Nephron (organoid): ENCODE data around the gene CHCHD1.

Source experiments
- H3K27ac Mint-ChIP-seq, 3 experiments: 2 replicates each; pipeline ENCODE4 v1.8.0; 2020; ENCODE audit warnings: mixed read lengths in 3 of 3, mild to moderate bottlenecking in 2 of 3, moderate library complexity in 1 of 3
- H3K27me3 Mint-ChIP-seq: 2 replicates; pipeline ENCODE4 v1.8.0; 2021; ENCODE audit warnings: low read depth, mild to moderate bottlenecking, moderate library complexity, mixed read lengths
- H3K36me3 Mint-ChIP-seq: 2 replicates; pipeline ENCODE4 v1.8.0; 2020; ENCODE audit warnings: low read depth, mixed read lengths
- H3K4me1 Mint-ChIP-seq: 2 replicates; pipeline ENCODE4 v1.8.0; 2020; ENCODE audit warnings: mixed read lengths
- H3K4me3 Mint-ChIP-seq, 3 experiments: 2 replicates each; pipeline ENCODE4 v1.8.0; 2020; ENCODE audit warnings: mild to moderate bottlenecking in 3 of 3, mixed read lengths in 3 of 3, moderate library complexity in 2 of 3
- H3K9me3 Mint-ChIP-seq: 2 replicates; pipeline ENCODE4 v1.8.0; 2020; ENCODE audit warnings: mixed read lengths
- TF ChIP-seq, protein P1 (sequence below), 3 experiments: fragments of 200-600 bp; sonication (generic); IDR thresholded peaks; one replicate each; pipeline ENCODE4 v1.5.0; 2021; ENCODE audit warnings: antibody characterized with exemption in 3 of 3; ENCODE audit not compliant: unreplicated experiment in 3 of 3

The CHCHD1 gene

DNA sequence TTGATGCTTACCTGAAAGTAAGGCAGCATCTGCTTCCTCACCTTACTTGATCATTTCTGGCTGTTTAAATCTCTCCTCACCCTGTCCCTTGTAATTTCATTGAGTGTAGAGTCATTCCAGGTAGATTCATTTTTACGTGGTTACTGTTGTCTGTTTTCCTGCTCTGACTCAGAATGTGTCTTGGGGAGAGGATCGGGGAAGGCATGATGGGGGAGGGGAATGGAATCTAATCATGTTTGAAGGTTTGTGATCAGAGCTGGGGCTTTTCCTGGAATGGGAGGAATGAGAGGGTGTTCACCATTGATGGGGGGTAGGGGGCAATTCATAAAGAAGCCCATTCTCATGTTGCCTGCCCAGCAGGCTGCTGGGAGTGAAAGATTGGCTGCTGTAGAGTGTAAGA is 18.9 kb upstream of the CHCHD1 start:
- H3K4me1 Mint-ChIP-seq: peaks cover 30% of the 10 kb centered on the region

DNA sequence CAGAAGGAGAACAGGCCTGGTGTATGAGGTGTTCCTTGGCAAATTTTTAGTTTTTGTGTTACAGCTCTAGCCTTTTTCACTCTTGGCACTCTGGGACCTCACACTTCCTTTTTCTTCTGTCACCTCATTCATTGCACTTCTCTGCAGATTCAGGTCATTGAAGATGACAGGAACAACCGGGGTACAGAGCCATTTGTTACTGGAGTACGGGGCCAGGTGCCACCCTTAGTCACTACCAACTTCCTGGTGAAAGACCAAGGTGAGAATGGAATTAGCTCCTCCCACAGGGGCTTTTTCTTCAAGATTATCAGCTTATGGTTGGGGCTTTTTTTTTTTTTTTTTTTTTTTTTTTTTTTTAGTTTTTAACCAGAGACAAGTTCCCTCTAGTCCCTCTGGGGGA is 18.5 kb upstream of the CHCHD1 start:
- H3K4me3 Mint-ChIP-seq: no peak overlapping the region
- H3K27ac Mint-ChIP-seq: peak overlapping the region in 1 of 3 experiments; percentile 8
- no peaks in the 10 kb centered on the region for H3K9me3 Mint-ChIP-seq
- peaks cover 77% of the 10 kb centered on the region for H3K36me3 Mint-ChIP-seq
- TF ChIP-seq, protein P1, sequence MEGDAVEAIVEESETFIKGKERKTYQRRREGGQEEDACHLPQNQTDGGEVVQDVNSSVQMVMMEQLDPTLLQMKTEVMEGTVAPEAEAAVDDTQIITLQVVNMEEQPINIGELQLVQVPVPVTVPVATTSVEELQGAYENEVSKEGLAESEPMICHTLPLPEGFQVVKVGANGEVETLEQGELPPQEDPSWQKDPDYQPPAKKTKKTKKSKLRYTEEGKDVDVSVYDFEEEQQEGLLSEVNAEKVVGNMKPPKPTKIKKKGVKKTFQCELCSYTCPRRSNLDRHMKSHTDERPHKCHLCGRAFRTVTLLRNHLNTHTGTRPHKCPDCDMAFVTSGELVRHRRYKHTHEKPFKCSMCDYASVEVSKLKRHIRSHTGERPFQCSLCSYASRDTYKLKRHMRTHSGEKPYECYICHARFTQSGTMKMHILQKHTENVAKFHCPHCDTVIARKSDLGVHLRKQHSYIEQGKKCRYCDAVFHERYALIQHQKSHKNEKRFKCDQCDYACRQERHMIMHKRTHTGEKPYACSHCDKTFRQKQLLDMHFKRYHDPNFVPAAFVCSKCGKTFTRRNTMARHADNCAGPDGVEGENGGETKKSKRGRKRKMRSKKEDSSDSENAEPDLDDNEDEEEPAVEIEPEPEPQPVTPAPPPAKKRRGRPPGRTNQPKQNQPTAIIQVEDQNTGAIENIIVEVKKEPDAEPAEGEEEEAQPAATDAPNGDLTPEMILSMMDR (IDR thresholded peaks at IDR 0.05; ENCODE audit: unreplicated experiment in 3 of 3): no peak
- H3K4me1 Mint-ChIP-seq: peaks cover 30% of the 10 kb centered on the region
- H3K27me3 Mint-ChIP-seq: no peaks in the 10 kb centered on the region

More for the DNA sequence above, 18.9 kb upstream of the CHCHD1 start:
- Mint-ChIP-seq H3K4me3 (peak overlapping the region in 1 of 3 experiments; percentile 27), H3K36me3 (peaks cover 75% of the 10 kb centered on the region), H3K27ac (peak overlapping the region in 2 of 3 experiments; percentile 1 to 8), H3K27me3 (no peaks in the 10 kb centered on the region), H3K9me3 (no peaks in the 10 kb centered on the region)
- TF ChIP-seq, protein P1 (IDR thresholded peaks at IDR 0.05; ENCODE audit: unreplicated experiment in 3 of 3): no peak

DNA sequence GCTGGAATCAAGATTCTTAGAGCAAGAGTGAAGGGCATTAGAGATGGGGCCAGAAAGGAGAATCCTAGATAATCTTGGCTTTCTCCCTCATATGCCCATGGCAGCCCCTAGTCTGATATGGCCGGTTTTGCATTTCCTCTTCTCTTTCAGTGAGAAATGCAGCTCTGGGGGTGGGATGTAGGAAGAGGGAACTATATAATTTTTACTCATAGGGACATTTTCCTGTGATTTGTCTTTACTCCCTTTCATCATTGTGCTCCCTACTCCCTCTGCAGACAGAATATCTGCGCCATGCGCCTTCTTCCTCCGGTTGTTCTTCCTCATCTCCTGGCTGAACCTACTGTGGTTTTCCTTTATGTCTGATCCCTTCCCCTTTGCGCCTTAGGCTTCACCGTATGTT is 16.8 kb upstream of the CHCHD1 start:
- peaks cover 25% of the 10 kb centered on the region for H3K4me1 Mint-ChIP-seq
- H3K9me3 Mint-ChIP-seq: no peaks in the 10 kb centered on the region
- no peak overlapping the region for H3K27ac Mint-ChIP-seq
- TF ChIP-seq, protein P1 (IDR thresholded peaks at IDR 0.05; ENCODE audit: unreplicated experiment in 3 of 3): no peak
- no peaks in the 10 kb centered on the region for H3K27me3 Mint-ChIP-seq
- peaks cover 81% of the 10 kb centered on the region for H3K36me3 Mint-ChIP-seq
- no peak overlapping the region for H3K4me3 Mint-ChIP-seq

DNA sequence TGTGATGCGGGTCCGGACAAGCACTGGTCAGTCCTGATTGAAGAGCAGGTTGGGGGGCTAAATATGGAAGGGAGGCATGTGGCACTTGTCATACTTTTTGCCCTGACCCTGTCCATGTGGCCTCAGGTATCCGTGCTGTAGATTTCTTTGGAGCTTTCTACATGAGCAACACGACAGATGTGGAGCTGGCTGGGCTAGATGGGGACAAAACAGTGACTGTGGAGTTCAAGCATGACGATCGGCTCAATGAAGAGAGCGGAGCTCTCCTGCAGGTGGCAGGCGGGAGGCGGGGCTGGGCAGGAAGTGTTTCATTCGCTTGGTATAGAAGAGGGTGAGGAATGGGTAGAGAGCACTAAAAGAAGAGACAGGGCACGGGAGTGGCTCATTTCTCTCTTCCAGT is 13.0 kb upstream of the CHCHD1 start:
- TF ChIP-seq, protein P1 (IDR thresholded peaks at IDR 0.05; ENCODE audit: unreplicated experiment in 3 of 3): no peak
- H3K4me3 Mint-ChIP-seq: peak overlapping the region; percentile 28 to 62 (median 50)
- peaks cover 67% of the 10 kb centered on the region for H3K36me3 Mint-ChIP-seq
- H3K9me3 Mint-ChIP-seq: no peaks in the 10 kb centered on the region
- peaks cover 20% of the 10 kb centered on the region for H3K4me1 Mint-ChIP-seq
- H3K27ac Mint-ChIP-seq: peak overlapping the region in 2 of 3 experiments; percentile 0 to 8
- H3K27me3 Mint-ChIP-seq: no peaks in the 10 kb centered on the region

DNA sequence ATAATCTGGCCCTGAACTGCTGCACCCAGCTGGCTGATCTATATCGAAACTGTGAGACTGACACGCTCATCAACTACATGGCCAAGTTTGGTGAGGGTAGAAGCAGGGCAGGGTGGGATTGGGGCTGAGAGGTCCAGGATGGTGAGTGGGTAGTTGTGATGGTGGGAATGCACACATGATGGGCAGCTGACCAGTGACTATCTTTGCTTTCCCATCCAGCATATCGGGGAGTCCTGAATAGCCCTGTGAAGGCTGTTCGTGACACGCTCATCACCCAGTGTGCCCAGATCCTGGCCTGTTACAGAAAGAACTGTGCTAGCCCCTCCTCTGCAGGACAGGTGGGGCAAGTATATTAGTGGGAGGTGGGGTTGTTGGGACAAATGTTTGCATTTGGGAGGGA is 12.5 kb upstream of the CHCHD1 start:
- H3K27me3 Mint-ChIP-seq: no peaks in the 10 kb centered on the region
- TF ChIP-seq, protein P1 (IDR thresholded peaks at IDR 0.05; ENCODE audit: unreplicated experiment in 3 of 3): no peak
- peak overlapping the region in 2 of 3 experiments; percentile 50 to 62 for H3K4me3 Mint-ChIP-seq
- H3K36me3 Mint-ChIP-seq: peaks cover 70% of the 10 kb centered on the region
- H3K27ac Mint-ChIP-seq: peak overlapping the region in 1 of 3 experiments; percentile 0
- H3K9me3 Mint-ChIP-seq: no peaks in the 10 kb centered on the region
- peaks cover 25% of the 10 kb centered on the region for H3K4me1 Mint-ChIP-seq

DNA sequence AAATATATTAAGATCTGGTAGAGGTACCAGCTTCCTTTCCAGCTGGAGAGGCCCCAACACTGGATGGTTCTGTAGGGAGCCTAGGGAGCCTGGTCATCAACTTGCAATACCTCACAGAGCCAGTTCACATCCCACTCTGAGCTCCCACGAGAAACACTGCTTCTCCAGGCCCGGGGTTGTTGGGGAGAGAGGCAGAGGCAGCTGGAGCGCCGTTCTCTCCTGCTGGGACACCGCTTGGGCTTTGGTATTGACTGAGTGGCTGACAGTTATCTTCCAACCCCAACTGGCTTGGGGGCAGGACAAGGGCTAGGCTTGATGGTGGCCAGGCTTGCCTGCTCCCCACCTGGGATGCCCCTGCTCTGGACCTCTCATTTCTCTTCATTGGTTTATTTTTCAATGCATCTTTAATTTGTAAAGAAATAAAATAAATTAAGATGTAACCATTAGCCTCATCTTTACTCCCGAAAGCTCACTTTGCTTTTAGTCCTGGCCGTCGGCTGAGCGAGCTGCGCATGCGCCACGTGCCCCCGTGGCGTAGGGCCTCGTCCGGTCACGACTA is 10.0 kb upstream of the CHCHD1 start:
- H3K36me3 Mint-ChIP-seq: peaks cover 61% of the 10 kb centered on the region
- peak overlapping the region; percentile 94 to 98 (median 97) for H3K4me3 Mint-ChIP-seq

More for the DNA sequence above, 10.0 kb upstream of the CHCHD1 start:
- TF ChIP-seq, protein P1 (IDR thresholded peaks at IDR 0.05; ENCODE audit: unreplicated experiment in 3 of 3): peak in 1 of 3 experiments; percentile 10
- no peaks in the 10 kb centered on the region for H3K9me3 Mint-ChIP-seq
- peaks cover 39% of the 10 kb centered on the region for H3K4me1 Mint-ChIP-seq
- H3K27ac Mint-ChIP-seq: peak overlapping the region; percentile 84 to 96 (median 95)
- H3K27me3 Mint-ChIP-seq: no peaks in the 10 kb centered on the region
